LNCaP clone FGC (cell line): Measurements from ENCODE around the gene HPS5.

Experiments
- DNase-seq: peaks from one replicate; pipeline ENCODE4 v3.0.0-alpha.2; 2011; ENCODE audit warnings: low read depth
- H3K4me3 ChIP-seq: 2 replicates; pipeline ENCODE4 v1.5.1; 2011; ENCODE audit warnings: mild to moderate bottlenecking, low read depth, low read length, control low read depth
- CTCF ChIP-seq: IDR thresholded peaks from 2 replicates; pipeline ENCODE4 v1.5.1; 2012; ENCODE audit warnings: mild to moderate bottlenecking; ENCODE audit not compliant: control insufficient read depth, insufficient read depth; ENCODE audit errors: extremely low read depth

The HPS5 gene

GRCh38 chr11:18312012-18312411, 9.9 kb downstream of the HPS5 start:
- DNase-seq, result no peak
- H3K4me3 ChIP-seq, result no peak overlapping the region
- no peak for TF ChIP-seq CTCF

GRCh38 chr11:18310800-18311340, 11.1 kb downstream of the HPS5 start:
- TF ChIP-seq CTCF, result no peak
- DNase-seq, result no peak
- no peak overlapping the region for H3K4me3 ChIP-seq

- H3K4me3 ChIP-seq, result no peak overlapping the region
- DNase-seq, result no peak
- no peak for TF ChIP-seq CTCF
These were observed 12.2 kb downstream of the HPS5 start for GRCh38 chr11:18309691-18310090.

- no peak for TF ChIP-seq CTCF
- no peak for DNase-seq
- no peak overlapping the region for H3K4me3 ChIP-seq
These were observed 13.7 kb downstream of the HPS5 start for GRCh38 chr11:18308242-18308641.

- H3K4me3 ChIP-seq, result no peak overlapping the region
- DNase-seq, result no peak
- no peak for TF ChIP-seq CTCF
These were observed 14.3 kb downstream of the HPS5 start for GRCh38 chr11:18307461-18308139.

- TF ChIP-seq CTCF, result no peak
- no peak for DNase-seq
- H3K4me3 ChIP-seq, result no peak overlapping the region
These were observed 17.2 kb downstream of the HPS5 start for GRCh38 chr11:18304745-18305144.

- H3K4me3 ChIP-seq, result no peak overlapping the region
- no peak for DNase-seq
These were observed 22.2 kb downstream of the HPS5 start for GRCh38 chr11:18299721-18300120.

More at GRCh38 chr11:18299721-18300120, 22.2 kb downstream of the HPS5 start:
- TF ChIP-seq CTCF, result no peak
